HG02870 (cell line): ENCODE results near the gene GCNA.

Source experiments
- ATAC-seq: cut with Tn5 transposase; IDR thresholded peaks from one replicate; pipeline ENCODE4 v1.9.1; 2021; ENCODE audit warnings: mild to moderate bottlenecking, moderate library complexity; ENCODE audit not compliant: unreplicated experiment

Gene GCNA, protein sequence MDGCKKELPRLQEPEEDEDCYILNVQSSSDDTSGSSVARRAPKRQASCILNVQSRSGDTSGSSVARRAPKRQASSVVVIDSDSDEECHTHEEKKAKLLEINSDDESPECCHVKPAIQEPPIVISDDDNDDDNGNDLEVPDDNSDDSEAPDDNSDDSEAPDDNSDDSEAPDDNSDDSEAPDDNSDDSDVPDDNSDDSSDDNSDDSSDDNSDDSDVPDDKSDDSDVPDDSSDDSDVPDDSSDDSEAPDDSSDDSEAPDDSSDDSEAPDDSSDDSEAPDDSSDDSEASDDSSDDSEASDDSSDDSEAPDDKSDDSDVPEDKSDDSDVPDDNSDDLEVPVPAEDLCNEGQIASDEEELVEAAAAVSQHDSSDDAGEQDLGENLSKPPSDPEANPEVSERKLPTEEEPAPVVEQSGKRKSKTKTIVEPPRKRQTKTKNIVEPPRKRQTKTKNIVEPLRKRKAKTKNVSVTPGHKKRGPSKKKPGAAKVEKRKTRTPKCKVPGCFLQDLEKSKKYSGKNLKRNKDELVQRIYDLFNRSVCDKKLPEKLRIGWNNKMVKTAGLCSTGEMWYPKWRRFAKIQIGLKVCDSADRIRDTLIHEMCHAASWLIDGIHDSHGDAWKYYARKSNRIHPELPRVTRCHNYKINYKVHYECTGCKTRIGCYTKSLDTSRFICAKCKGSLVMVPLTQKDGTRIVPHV

GRCh38 chrX:71578253-71579135 lies at the start of gene GCNA:
Gene GCNA (plus strand): TSS chrX:71578437. CDS start chrX:71580822, 2,385 bp downstream.
- ATAC-seq: no peak

GRCh38 chrX:71532078-71532752 lies 46.0 kb upstream of the GCNA start:
- ATAC-seq: no peak

DNA sequence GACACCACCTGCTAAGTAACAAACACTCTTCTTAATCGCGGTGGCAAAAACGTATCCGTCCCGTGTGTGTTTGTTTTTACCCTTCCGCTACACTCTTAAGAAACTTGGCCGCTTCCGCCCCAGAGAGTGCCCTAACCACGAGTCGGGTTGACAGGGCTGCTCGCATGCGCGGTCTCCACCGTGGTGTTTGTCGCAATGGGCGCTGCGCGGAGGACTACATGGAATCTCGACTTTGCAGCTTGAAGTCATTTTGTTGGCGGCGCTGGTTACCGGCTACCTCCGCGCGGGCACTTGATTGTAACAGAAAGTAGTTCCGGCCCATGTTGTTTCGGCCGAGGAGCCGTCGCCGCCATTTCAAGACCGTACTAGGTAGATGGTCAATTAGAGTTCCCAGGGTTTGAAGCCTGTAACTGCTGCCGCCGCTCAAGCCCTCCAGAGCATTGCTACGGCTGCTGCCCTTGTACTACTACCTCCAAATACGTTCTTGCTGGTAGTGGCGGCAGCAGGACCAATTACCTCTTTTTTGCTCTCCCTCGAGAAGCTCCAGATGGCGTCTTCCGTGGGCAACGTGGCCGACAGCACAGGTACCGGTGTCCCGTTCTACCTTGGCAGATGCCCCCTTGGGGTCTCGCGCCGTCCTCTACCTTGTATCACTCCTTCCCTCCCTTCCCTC lies 45.3 kb upstream of the GCNA start, which contains the start of gene OGT:
Gene OGT, plus strand, starts transcription at position 352 of the 673 bp plus-strand sequence. Its CDS starts 196 bp downstream, at position 548.
- ATAC-seq: peak; percentile 73

DNA sequence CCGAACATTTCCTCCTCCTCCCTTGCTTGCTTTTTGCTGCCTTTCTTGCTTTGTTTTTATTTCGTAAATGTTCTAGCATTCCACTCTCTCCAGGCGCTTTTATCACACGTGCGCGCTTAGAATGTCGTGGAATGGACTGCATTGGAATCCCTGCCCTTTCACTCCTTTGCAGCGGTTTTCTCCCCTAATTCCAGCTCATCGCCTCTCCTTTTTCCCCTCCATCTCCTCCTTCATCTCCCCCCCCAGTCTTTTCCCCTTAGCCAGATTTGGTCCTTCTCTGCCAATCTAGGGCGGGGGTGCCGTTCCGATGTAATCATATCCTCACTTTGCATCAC lies 44.8 kb upstream of the GCNA start:
- no peak for ATAC-seq

GRCh38 chrX:71533851-71534561 lies 44.2 kb upstream of the GCNA start:
- ATAC-seq: no peak

DNA sequence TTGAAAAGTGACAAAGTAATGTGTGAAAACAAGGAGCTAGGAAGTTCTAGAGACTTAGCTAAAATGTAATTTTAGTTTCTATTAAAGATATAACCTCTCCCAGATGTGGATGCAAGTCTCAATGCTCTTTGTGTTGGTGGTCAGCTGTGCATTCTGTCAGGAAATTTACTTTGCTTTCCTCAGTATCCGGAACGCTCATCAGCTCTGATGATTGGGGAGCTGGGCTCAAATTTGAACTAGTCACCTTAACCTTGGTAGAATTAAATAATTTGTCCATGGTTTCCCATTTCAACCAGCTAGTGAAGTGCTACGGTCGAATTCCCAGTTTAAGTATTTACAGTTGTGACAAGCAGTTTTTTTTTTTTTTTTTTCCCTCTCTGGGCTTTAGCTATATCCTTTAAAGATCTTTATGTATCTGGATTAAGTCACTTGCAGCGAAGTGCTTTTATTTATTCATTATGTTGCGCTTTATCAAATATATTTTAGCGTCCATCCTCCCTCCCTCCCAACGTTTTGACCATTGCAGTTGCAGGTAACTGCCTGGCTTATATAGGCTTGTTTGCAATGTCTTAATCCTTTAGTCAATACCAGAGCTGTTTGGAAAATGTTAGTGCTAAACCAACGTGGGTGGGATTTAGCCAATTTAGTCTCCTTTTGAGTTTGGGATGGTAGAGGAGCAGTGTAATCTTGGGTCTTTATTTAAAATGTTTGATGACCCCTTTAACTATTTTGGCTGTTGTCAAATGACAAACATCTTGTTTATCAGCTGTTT lies 43.3 kb upstream of the GCNA start:
- ATAC-seq: no peak

- no peak for ATAC-seq
These were observed 42.0 kb upstream of the GCNA start for GRCh38 chrX:71536285-71536684.

DNA sequence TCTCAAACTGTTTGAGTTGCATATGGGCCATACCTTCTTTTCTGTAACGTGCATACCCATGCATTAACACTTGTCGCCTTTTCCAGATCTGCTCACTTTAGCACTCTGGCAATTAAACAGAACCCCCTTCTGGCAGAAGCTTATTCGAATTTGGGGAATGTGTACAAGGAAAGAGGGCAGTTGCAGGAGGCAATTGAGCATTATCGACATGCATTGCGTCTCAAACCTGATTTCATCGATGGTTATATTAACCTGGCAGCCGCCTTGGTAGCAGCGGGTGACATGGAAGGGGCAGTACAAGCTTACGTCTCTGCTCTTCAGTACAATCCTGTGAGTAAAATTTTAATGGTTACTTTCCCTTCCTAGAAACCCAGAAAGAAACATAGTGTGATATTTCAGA lies 40.5 kb upstream of the GCNA start:
- no peak for ATAC-seq

GRCh38 chrX:71540801-71541200 lies 37.4 kb upstream of the GCNA start:
- ATAC-seq: peak; percentile 4

DNA sequence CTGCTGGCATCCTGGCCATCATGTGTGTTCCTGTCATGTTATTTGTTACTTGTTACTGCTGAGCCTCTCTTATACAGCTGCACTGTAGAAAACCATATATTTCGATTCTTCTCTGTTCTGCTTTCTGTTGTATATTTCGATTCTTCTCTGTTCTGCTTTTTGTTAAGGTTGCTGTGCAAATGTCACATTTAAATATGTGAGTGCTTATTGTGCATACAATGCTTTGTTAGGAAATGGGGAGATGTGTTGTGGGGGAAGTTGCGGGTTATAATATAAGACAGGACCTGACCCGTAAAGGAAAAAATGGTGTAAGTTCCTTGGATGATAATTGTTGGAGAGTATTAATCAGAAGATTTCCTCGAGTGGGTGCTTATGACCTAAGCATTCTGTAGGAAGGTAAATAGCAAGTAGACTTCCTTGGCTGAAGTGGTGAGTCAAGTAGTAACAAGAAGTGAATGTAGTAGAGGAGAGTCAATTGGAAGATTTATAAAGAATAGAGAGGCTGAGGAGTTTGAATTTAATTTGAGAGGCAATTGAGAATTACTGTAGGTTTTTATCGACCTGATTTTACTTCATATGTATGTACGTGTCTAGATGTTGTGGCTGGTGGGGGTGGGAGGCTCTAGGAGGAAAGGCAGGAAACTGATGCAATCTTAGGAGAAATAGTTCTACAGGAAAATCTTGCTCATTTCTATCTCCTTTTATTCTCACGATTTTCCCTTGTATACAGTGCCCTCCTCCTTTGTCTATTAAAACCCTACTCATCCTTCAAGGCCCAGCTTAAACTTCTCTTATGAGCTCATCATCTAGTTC lies 36.8 kb upstream of the GCNA start:
- peak; percentile 80 for ATAC-seq

DNA sequence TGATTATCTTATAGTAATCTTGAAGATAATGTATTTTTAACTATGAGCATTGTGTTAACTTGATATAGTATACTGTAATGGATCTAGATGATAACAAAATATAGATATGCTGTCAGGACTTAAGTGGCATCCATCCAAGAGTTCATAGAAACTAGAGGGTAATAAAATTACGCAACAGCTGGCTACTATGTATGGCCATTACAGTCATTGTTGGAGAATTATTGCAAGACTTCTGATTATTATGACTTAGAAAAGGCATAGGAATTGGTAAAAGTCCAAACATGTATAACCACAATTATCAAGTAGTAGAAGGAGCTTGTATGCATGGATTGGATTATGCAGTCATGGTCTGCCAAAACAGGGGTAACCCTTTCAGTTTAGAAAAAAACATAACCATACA lies 35.8 kb upstream of the GCNA start:
- ATAC-seq: no peak

DNA sequence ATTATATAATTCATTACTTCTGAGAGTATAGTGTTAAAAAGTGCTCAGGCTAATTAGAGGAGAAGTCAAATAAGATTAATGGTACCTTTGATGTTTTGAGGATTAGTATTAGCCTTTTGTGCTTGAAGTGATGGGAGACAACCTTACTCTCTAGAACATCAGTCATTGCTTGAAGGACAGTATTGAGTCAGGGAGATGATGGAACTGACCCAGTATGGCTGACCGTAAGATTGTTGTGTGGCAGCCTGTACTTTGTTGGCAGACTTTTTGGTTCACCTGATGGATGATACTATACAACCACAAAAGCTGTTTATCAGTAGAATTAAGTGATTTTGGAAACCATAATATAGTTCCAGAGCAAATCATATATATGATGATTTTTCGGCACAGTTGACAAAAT lies 35.4 kb upstream of the GCNA start:
- ATAC-seq: no peak

DNA sequence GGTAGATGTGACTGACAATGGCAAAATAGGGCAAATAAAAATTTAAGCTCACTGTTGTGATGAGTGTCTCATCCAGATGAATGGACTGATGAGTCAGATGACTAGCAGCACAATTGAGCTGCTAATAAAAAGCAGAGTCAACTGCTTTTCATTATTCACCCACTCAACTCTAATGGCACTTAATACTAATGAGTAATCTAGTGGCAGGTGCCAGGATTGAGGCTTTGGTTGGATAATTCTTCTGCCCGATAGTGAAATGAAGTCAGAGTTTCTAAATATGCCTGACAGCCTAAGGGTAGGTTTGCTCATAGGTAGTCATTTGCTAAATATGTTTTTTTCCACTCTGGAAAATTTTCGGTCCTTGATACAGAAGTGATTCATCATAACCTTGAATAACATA lies 34.9 kb upstream of the GCNA start:
- no peak for ATAC-seq

DNA sequence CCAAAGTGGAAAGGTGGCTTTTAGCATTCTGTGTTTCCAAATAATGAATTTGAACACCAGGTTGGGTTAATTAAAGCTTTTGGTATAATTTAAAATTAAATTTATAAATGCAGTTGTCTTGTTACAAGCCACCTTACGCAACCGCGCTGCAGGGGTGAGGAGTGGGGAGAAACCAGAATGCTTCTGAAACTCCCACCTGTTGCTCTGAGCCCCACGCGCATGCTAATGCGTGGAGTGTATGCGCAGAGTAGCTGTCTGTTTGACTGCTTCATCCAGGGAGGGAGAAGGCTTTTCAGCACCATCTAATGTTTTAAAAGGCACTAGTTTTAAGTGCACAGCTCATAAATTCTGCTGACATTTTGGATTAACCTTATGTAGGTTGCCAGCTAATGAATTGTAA lies 32.9 kb upstream of the GCNA start:
- no peak for ATAC-seq

GRCh38 chrX:71546879-71547278 lies 31.4 kb upstream of the GCNA start:
- no peak for ATAC-seq

DNA sequence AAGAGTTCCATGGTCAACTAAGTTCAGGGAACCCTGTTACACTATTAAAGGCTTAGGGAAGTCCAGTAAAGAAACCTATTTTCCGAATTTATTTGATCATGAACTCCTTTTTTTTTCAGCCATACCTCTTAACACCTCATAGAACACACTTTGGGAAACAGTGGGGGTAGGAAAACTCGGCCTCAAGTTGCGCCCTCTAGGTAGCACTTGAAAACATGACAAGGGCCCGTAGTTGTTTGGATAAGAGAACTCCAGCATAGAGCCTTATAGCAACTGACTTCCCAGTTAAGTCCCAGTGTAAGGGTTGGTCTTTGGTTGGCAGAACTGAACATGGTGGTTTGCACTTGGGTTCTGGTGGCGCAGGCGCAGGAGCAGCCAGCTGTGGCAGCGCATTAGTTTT lies 30.9 kb upstream of the GCNA start:
- no peak for ATAC-seq

GRCh38 chrX:71549986-71550385 lies 28.3 kb upstream of the GCNA start:
- ATAC-seq: no peak

DNA sequence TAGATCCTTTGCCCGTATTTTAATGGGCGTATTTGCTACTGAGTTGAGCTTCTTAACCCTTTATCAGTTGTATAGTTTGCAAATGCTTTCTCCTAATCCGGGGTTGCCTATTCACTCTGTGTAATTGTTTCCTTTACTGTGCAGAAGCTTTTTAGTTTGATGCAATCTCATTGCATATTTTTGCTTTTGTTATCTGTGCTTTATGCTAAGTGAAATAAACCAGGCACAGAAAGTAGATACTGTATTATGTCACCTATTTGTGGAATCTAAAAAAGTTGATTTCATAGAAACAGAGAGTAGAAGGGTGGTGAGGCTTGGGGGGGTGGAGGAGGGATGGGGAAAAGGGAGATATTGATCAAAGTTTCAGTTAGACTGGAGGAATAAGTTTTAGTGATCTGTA lies 27.7 kb upstream of the GCNA start:
- ATAC-seq: no peak
